Astrocyte (in vitro differentiated cells and primary cell): Measurements from ENCODE around the gene SURF1.

Source experiments
- CTCF ChIP-seq: IDR thresholded peaks from 2 replicates; pipeline ENCODE4 v1.5.1; 2011; ENCODE audit warnings: low read depth, mild to moderate bottlenecking, inconsistent platforms, low read length, moderate library complexity; ENCODE audit not compliant: insufficient read depth
- EZH2 ChIP-seq: IDR thresholded peaks from 2 replicates; pipeline ENCODE4 v1.6.1; 2012; ENCODE audit warnings: mild to moderate bottlenecking, low read length, inconsistent platforms; ENCODE audit not compliant: insufficient read depth

GRCh38 chr9:133356391-133357091 lies at the start of gene SURF1, which contains the start of gene SURF2:
- TF ChIP-seq CTCF, result no peak
- no peak for TF ChIP-seq EZH2
